ENCODE data around the gene RBM44.
"Not testable (repeated sequence)": the region's sequence is repeated elsewhere in the genome, so short reads cannot be mapped to it uniquely, and the experiment has no call there.

Gene RBM44

DNA sequence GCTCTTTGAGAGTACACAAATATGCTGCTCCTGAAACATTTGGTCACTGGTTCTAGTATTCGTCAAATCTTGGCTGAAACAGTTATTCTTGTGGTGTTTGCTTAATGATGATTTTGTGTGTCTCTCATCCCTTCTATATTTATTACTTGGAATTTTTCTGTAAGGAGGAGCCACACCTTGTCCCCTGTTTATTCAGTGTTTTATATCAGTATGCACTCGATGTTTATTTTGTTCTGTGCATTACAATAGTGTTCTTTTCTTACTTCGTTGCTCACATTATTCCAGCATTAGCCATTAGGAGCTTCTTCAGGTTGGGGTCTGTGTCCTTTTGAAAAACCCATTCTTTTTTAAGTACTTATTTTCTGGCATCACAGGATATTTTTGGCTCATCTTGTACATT, 55.7 kb downstream of the RBM44 start:
- DNase-seq (ENCODE audit: low spot score): no peak

DNA sequence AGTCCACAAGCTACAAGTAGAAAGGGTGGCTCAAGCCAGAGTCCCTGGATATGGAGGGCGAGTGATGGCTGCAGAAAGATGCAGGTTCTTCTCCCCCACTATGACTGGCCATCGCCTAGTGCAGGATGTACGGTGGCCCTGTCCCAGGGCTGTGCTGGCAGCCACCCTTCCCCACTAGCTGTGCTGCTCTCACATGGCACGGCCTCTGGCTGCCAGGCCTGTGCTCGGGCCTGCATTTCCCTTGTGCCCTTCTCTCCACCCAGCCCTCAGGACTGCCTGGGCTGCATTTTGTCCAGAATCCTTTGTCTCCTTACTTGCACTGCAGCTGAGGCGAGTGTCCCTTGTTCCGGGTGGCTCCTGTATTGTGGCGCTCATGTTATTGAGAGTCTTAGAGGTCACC, 59.2 kb downstream of the RBM44 start:
- no peak for DNase-seq (ENCODE audit: low spot score)

DNA sequence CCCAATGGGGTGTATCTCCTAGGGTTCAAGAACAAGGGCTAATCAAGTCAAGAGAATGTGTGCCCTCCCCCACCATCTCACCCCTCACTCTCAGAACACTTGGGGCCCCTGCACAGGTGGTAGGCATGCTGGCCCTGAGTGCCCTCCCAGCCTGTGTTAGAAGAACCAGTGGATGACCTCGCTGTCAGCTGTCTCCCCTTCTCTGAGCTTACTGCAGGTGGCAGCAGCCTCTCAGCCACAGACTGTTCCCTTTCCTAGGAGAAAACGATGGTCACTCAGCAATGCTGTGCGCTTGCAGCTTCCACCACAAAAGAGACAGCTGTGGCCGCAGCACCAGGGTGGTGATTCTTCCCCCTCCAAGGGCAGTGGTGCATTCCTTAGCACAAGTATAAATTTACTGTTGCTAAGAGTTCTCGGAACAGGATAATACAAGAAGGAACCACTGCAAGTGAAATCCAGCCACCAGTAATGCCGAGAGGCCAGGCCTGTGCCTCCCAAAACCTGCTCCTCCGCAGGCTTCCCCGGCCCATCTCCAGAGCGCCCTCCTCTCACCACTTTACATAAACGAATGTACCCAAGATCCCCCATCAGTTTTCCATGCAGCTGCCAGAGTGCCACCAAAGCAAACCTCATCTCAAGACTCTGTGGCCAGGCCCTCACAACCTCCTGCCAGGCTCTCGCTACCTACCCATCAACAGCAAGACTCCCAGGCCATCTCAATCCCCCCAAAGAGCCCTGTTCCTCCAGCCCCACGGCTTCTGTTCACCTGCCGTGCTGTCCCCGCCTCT, 59.9 kb downstream of the RBM44 start:
- DNase-seq (ENCODE audit: low spot score): peak; percentile 46

GRCh38 chr2:237859082-237859433, 60.5 kb downstream of the RBM44 start:
- no peak for DNase-seq (ENCODE audit: low spot score)

GRCh38 chr2:237859533-237860272, 61.1 kb downstream of the RBM44 start, which contains the start of gene RAMP1:
Gene RAMP1 (plus strand): TSS chr2:237859623. CDS start chr2:237859676, 53 bp downstream.
- no peak for DNase-seq (ENCODE audit: low spot score)

DNA sequence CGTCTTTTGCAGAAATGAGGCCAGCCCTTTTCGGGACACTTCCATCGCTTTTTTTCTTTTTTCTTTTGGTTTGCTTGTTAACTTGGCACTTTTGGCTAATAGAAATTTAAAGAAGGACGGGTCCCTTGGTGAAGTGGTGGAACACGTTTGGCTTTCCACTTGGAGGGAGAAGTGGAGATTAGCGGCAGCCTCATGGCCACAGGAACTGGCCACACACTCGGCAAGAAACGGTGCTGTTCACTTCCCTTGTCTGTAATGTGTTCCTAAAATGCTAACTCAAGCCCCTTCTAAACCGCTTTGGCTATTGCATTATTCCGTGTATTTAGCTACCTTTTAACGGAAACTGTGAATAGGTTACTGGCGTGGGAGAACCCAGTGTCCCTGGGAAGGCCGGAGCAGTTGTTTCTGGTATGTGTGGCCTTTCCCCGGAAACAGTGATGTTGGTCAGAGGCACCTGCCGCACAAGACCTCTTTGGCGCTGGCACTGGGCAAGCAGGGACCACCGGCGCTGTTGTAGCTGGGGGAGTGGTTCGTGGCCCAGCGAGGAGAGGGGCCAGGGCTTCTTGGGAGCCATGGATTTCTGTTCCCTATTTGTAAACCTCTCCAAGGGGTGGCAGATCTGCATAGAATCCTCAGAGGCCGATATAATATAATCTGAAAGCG, 61.8 kb downstream of the RBM44 start:
- DNase-seq (ENCODE audit: low spot score): no peak

DNA sequence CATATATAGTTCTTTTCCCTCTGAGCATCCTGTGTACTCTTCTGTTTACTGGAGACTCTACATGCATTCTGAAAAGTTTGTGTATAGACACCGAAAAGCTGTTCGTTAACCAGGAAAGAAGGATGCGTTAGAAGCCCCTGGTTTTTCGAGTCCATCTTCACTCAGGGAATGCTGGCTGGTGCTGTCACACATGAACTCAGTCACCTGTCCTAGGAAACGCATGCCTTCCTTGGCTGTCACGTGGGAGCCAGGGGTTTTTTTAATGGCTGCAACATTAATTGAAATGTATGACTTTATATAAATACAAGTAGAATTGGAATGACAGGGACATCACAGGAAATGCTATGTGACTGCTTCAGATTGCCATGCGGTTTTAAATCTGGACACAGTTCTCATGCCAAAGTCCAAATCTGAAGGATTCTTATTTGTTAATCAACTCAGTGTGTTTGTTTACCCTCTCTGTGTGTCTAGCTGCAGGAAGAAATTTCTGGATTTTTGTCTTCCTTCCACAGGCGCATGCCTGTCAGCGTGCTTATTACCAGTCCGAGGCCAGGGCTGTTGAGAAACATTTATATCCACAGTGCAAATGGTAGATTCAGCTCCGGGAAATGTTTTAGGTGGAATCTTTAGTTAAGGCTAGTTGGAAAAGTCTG, 63.4 kb downstream of the RBM44 start:
- DNase-seq (ENCODE audit: low spot score): no peak

DNA sequence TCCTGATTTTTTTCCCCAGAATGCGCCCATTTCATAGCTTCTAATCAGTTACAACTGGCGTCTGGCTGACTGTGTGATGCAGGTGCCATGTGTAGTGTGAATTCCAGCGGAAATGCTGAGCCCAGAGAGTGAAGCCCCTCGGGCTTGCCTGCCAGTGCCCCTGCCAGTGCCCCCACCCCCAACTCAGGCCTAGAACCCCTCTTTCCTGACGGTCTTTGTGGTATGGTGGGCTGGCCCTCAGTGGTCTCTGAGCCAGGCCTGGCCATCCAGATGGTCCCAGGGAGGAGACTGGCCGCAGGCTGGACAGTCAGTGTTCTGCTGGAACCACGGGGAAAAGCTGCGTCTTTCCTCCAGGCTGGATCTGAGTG, 63.9 kb downstream of the RBM44 start:
- no peak for DNase-seq (ENCODE audit: low spot score)

DNA sequence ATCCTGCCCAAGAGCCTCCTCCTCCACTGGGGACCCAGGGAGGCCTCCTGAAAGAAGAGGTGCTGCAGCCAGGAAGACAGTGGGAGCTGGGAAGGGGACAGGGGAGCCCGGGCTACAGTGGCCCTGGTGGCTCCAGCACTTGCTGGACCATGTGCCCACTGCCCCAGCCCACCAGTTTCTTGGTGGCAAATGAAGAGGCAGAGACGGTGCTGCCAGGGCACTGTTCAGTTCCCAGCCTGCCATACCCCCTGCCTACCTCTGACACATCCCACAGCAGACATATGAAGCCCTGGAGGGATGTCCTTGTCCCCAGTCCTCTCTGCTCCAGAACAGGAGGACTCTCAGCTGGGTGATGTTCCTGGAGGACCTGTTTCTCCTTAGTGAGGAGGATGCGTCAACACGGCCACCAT, 64.5 kb downstream of the RBM44 start:
- DNase-seq (ENCODE audit: low spot score): no peak

GRCh38 chr2:237863689-237864443, 65.3 kb downstream of the RBM44 start:
- DNase-seq (ENCODE audit: low spot score): no peak

GRCh38 chr2:237864444-237864931, 65.9 kb downstream of the RBM44 start:
- no peak for DNase-seq (ENCODE audit: low spot score)

- DNase-seq (ENCODE audit: low spot score): no peak
Measured at GRCh38 chr2:237864940-237865622, 66.5 kb downstream of the RBM44 start.

DNA sequence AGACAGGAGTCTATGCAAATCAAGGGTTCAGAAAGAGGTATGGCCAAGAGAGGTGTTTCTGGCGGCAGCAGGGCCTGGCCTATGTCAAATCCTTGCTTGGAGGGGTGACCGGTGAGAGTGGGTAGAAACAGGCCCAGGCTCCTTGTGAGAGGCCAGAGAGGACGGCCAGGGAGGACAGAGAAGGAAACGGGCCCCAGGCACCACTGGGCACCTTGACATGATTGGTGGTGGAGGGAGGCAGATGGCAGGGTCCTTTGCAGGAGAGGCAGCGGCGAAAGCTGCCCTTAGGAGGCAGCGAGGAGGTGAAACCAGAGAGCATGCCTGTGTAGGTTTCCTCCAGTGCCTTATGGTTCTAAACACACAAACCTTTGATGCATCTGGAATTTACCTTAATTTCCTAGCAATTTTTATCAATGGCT, 67.1 kb downstream of the RBM44 start:
- DNase-seq (ENCODE audit: low spot score): no peak

- no peak for DNase-seq (ENCODE audit: low spot score)
Measured at GRCh38 chr2:237866101-237866621, 67.6 kb downstream of the RBM44 start.

- no peak for DNase-seq (ENCODE audit: low spot score)
Measured at GRCh38 chr2:237867465-237867864, 68.9 kb downstream of the RBM44 start.

- DNase-seq (ENCODE audit: low spot score): not testable (repeated sequence)
Measured at GRCh38 chr2:237868074-237868473, 69.5 kb downstream of the RBM44 start.

DNA sequence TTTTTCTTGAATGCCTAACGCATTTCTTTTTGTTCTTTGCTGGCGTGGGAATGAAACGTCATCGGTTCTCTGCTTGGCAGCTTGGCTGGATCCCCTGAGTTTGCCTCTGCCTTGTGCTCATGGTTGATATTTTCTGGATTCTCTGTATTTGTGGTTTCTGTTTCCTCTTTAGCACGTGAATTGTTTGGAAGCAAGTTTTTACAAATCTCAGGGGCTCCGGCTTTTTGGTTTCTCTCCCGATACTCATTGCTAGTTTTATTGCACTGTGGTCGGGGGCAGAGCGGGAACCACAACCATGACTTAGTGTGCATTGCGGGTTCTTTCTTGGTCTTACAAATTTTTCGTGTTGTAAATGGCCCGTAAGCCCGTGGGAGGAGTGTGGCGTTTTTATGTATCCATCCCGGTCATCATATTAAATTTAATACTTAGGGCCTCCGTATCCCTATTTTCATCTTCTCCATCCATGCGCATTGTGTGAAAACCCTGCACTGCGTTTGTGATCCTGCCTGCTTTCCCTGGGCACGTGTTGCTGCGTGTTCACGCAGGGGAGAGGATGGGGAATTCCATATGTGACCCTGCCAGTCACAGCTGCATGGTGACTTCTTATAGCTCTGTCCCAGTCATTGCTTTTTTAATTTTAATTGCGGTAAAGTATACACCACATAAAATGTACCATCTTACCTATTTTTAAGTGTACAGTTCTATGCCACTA, 70.2 kb downstream of the RBM44 start:
- no peak for DNase-seq (ENCODE audit: low spot score)

- DNase-seq (ENCODE audit: low spot score): no peak
Measured at GRCh38 chr2:237869343-237870102, 70.9 kb downstream of the RBM44 start.

GRCh38 chr2:237870126-237870525, 71.5 kb downstream of the RBM44 start:
- no peak for DNase-seq (ENCODE audit: low spot score)

Data from CD4-positive, alpha-beta T cell treated with Interleukin-2 at 100 ng/mL for 4 hours (primary cell).